ENCODE results near the gene BMF. TPM values are rescaled to one million over a fixed set of nuclear protein-coding genes. Genes with fewer than 3 reads are reported as not detected.
"Not testable (repeated sequence)": the region's sequence is repeated elsewhere in the genome, so short reads cannot be mapped to it uniquely, and the experiment has no call there.

BMF gene
- polyA plus RNA-seq, 5 donors = 43.9 to 55.6 (median 44.3) TPM

GRCh38 chr15:40090774-40091455 lies 17.8 kb downstream of the BMF start:
- no peak for DNase-seq

GRCh38 chr15:40088929-40089755 lies 19.5 kb downstream of the BMF start:
- no peak for DNase-seq

GRCh38 chr15:40087991-40088928 lies 20.4 kb downstream of the BMF start:
- no peak for DNase-seq

DNA sequence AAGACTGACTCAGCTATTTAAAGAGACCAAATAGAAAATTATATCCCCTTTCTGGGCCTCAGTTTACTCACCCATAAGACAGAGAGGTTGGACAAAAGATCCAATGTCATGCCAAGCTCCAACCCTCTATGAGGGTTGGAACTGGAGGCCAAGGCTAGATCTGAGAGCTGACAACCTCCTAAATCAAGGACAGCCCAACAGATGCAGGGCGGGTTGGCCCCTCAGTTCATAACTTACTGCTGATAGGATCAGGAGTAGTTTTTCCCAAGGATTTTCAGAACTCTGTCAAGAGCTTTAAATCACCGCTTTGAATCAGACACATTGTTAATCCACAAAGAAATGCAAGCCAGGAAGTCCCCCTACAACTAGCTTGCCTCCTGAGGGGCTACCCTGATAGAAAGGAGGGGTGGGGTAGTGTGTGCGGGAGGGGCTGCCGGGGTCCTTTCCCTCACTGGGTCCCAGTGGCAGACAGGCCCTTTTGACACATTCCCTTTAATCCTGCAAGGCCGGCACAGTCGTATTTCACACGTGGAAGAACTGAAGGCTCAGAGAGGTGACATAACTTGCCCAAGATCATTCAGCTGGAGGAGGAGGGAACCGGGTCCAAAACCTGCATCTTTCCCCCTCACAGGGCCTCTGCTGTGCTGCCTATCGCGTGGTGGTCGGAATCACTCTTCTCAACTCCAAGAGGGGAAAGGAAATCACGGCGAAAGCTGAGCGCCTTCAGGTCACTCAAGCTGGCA lies 21.4 kb downstream of the BMF start:
- no peak for DNase-seq

DNA sequence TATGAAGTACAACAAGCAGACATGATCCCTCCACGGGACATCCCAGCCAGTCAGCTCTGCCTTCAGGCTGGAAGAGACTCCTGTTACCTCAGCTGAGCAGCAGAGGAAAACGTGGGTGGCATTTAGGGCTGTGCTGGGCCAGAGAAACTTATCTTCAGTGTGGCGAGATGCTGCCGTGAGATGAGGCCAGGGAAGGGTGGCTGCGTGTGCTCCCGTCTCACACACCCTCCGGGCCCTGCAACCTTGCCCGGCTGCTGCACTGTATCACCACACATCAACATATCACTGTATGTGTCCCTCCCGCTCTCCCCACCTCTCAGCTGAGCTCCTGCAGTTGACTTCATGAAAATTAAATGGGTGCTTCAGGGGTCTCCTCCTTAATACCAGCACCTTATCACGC lies 23.4 kb downstream of the BMF start:
- DNase-seq = no peak

DNA sequence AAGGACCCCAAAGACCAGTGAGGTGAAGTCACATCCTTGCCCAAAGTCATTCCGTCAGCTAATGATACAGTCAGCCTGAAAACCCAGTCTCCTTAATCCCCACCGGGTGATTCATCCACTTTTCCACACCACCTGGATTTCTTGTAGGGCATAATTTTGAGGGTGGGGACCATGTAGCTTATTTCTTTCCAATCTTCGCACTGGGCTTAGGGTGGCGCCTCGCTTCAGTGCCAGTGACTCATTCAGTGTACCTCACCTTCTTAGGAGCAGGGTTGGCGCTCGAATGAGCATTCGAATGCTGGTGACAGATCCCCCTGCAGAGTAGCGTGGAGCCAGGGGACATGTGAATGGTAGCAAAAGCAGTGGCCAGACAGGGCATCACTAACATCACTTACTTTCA lies 24.0 kb downstream of the BMF start:
- no peak for DNase-seq

DNA sequence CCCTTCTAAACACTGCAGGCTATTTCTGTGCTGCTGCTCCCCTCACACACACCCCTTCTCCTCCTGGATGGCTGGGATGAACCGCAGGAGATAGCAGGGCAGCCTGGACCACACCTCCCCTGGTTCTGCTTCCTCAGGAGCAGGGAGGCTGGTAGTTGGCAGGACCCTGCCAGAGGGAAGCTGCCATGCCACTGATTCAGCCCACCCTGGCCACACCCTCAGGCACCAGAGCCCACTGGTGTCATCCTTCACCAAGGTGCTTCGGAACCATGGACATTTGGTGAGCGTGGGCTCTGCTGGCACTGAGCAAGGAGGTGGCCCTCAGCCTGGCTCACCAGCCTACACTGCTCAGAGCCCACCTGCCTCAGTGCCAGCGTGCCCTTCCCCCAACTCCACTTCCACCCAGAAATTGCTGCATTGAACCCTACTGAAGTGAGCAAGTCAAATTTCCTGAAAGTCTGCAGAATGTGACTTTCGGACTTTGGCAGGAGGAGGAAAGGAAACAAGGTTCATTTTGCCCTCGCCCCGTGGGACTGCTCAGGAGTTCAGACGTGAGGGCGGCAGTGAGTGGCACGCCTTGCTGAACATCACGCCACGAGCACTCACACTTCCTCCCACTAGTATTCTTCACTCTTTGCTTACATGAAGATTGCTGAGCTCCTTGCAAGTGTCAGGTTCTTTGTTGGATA lies 26.3 kb downstream of the BMF start:
- no peak for DNase-seq

- peak; percentile 71 to 82 for DNase-seq
These were observed 26.9 kb downstream of the BMF start for GRCh38 chr15:40081691-40082194.

DNA sequence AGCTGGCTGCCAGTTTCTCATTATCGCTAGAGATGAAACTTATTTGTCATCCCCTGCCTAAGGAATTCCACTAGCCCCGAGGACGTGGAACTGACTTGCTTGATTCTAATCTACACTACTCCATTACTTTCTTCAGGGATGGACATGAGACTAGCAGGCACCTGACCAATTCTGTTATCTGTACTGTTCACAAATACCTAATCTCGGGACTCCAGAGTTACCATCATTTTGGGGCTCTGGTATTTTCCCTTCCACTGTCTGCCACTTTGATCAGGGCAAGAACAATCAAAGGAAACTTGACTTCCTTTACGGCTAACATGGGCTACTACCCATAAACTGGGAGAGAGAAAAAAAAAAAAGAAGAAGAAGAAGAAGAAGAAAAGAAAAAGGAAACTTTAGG lies 27.8 kb downstream of the BMF start:
- no peak for DNase-seq

DNA sequence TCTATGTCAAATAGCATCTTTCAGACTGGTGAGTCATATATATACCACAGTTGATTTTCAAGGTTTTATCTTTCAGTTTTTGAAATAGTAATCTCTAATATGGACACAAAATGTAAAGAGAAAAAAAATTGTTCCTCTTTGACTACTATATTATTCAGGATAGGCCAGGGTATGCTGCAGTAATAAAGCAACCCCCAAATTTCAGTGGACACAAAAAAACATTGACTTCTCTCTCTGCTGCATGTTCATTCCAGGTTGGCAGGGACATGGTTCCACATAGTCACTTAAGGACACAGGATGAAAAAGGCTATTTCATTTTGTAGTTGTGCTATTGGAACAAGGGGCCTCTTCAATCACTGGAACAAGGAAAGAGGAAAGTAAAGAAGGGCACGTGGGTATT lies 28.6 kb downstream of the BMF start:
- DNase-seq = no peak

GRCh38 chr15:40079456-40079855 lies 29.2 kb downstream of the BMF start:
- DNase-seq = no peak

DNA sequence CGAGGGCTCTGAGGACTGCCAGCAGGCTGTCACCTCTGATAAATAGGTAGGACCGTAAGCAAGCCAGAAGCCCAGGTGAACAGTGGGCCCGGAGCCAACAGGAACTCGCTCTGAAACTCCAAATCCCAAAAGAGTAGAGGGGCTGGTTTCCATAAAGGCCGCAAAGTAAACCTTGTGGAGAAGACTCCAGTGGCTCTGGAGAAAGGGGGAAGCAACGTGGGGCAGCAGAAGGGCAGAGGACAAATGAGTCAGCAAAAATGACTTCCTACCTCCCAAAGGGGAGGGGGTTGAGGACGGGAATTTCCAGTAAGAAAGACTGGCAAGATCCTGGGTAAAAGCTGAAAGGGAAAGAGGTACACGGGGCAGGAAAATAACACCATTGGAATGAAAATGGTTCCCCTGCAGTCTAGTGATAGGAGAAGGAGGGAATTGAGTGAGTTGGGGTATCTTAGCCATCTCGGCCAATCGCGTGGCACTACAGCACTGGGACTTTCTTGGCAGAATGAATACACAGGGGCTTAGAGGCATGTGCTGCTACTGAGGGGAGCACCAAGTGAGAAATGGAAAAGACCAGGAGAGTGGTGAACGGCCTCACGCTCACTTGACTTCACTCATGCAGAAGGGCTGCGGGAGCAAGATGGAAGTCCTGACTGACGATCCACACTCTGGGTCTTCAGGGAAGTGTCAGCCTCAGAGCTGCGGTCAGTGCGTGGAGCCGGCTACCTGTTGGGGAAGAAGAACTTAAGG lies 33.2 kb downstream of the BMF start:
- DNase-seq = no peak

DNA sequence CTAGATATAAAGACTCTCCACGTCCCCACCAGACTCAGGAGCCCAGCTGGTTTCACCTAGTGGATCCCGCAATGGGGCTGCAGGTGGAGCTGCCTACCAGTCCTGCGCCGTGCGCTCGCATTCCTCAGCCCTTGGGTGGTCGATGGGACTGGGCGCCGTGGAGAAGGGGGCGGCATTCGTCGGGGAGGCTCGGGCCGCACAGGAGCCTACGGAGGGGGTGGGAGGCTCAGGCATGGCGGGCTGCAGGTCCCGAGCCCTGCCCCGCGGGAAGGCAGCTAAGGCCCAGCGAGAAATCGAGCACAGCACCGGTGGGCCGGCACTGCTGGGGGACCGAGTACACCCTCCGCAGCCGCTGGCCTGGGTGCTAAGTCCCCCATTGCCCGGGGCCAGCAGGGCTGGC lies 34.0 kb downstream of the BMF start:
- DNase-seq = not testable (repeated sequence)

DNA sequence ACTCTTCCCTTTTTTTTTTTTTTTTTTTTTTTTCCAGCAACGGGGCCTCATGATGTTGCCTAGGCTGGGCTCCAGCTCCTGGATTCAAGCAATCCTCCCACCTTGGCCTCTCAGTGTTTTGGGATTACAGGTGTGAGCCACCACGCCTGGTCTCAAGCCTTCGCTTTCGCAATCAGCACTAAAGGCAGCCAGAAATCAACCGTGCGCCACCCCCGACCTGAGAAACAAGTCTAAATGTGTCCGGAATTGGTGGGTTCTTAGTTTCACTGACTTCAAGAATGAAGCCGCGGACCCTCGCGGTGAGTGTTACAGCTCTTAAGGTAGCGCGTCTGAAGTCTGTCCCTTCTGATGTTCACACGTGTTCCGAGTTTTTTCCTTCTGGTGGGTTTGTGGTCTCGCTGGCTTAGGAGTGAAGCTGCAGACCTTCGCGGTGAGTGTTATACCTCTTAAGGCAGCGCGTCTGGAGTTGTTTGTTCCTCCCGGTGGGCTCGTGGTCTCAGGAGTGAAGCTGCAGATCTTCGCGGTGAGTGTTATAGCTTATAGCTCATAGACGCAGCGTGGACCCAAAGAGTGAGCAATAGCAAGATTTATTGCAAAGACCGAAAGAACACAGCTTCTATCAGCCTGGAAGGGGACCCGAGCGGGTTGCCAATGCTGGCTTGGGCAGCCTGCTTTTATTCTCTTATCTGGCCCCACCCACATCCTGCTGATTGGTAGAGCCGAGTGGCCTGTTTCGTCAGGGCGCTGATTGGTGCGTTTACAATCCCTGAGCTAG lies 34.8 kb downstream of the BMF start:
- not testable (repeated sequence) for DNase-seq

- no peak for DNase-seq
These were observed 36.3 kb downstream of the BMF start for GRCh38 chr15:40072216-40072990.

- no peak for DNase-seq
These were observed 38.0 kb downstream of the BMF start for GRCh38 chr15:40070608-40071218.

DNA sequence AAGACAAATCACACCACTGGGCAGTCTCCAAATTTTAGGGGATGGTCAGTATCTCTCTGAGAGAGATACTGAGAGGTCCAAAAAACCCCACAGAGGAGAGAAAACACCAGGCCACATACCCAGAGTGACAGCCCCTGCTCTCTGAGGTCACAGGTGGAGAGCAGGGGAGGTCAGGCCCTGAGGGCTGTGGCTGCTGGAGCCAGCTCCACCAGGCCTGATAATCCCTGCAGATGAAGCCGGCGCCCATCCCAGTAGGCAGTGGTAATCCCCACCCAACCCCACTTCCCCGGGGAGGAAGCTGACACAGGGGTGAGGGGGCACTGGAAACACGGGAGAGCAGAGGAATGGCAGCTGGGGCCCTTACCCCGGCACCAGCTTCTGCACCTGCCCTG lies 38.5 kb downstream of the BMF start:
- DNase-seq = no peak
